HG03025 (cell line): ENCODE results near the gene CCDC88B.

Experiments used
- ATAC-seq: cut with Tn5 transposase; IDR thresholded peaks from one replicate; pipeline ENCODE4 v1.9.1; 2021; ENCODE audit warnings: mild to moderate bottlenecking, moderate library complexity; ENCODE audit not compliant: unreplicated experiment, low FRiP score

Gene CCDC88B

GRCh38 chr11:64341851-64342791 is 2.1 kb downstream of the CCDC88B start:
- ATAC-seq: no peak

GRCh38 chr11:64342869-64343745 is 3.1 kb downstream of the CCDC88B start:
- no peak for ATAC-seq

- ATAC-seq: no peak
Measured at GRCh38 chr11:64343767-64344559, 4.0 kb downstream of the CCDC88B start.

- ATAC-seq: no peak
Measured at GRCh38 chr11:64344787-64345186, 4.8 kb downstream of the CCDC88B start.

- ATAC-seq: no peak
Measured at GRCh38 chr11:64347193-64347867, 7.3 kb downstream of the CCDC88B start.

GRCh38 chr11:64348383-64349024 is 8.5 kb downstream of the CCDC88B start:
- ATAC-seq: no peak

GRCh38 chr11:64349025-64349387 is 9.0 kb downstream of the CCDC88B start:
- ATAC-seq: no peak

- ATAC-seq: no peak
Measured at GRCh38 chr11:64349404-64349803, 9.4 kb downstream of the CCDC88B start.

- ATAC-seq: no peak
Measured at GRCh38 chr11:64351136-64351631, 11.2 kb downstream of the CCDC88B start.

- no peak for ATAC-seq
Measured at GRCh38 chr11:64352099-64352994, 12.3 kb downstream of the CCDC88B start.

- no peak for ATAC-seq
Measured at GRCh38 chr11:64352995-64353714, 13.2 kb downstream of the CCDC88B start.

GRCh38 chr11:64353715-64354506 is 13.9 kb downstream of the CCDC88B start:
- no peak for ATAC-seq

- no peak for ATAC-seq
Measured at GRCh38 chr11:64355078-64355940, 15.3 kb downstream of the CCDC88B start.

GRCh38 chr11:64356498-64357411 is 16.8 kb downstream of the CCDC88B start:
- ATAC-seq: no peak

GRCh38 chr11:64357446-64357845 is 17.4 kb downstream of the CCDC88B start:
- no peak for ATAC-seq
